Upper lobe of right lung (tissue), 1 donor: Measurements from ENCODE around the gene ACKR2. TPM values are rescaled to one million over a fixed set of nuclear protein-coding genes. Genes with fewer than 3 reads are reported as not detected.

Source experiments
- ATAC-seq: fragments of 200-7000 bp; cut with Tn5 transposase; one replicate; pipeline ENCODE4 v1.9.1; 2020; ENCODE audit warnings: mild to moderate bottlenecking, moderate library complexity
- DNase-seq: peaks from one replicate; pipeline ENCODE4 v3.0.0-alpha.2; 2020
- H3K27ac ChIP-seq: fragments of 200-600 bp; one replicate; pipeline ENCODE4 v1.8.0; 2022
- H3K27me3 ChIP-seq: fragments of 200-600 bp; one replicate; pipeline ENCODE4 v1.8.0; 2022; ENCODE audit warnings: mild to moderate bottlenecking
- H3K36me3 ChIP-seq: fragments of 200-600 bp; one replicate; pipeline ENCODE4 v1.8.0; 2022
- H3K4me1 ChIP-seq: fragments of 200-600 bp; one replicate; pipeline ENCODE4 v1.8.0; 2022
- H3K4me3 ChIP-seq: fragments of 200-600 bp; one replicate; pipeline ENCODE4 v1.8.0; 2022; ENCODE audit warnings: mild to moderate bottlenecking
- H3K9me3 ChIP-seq: fragments of 200-600 bp; one replicate; pipeline ENCODE4 v1.8.0; 2022
- CTCF ChIP-seq: fragments of 200-600 bp; IDR thresholded peaks from one replicate; pipeline ENCODE4 v1.8.0; 2022; ENCODE audit warnings: antibody characterized with exemption
- intact Hi-C: fragments of 100-400 bp; cut with DNase I; formaldehyde crosslinking; loops from one replicate; pipeline ENCODE4 v1.11.0; 2022
- total RNA-seq: library from RNA; stranded (reverse); fragmentation: NEBNext Ultra II Directional; extraction: Animal tissue kit (Norgen Biotek cat#: 25700); gene quantifications from one replicate; pipeline ENCODE4 v1.2.1, GENCODE V29; 2021
- donor health status: DM: no; HTN: yes; CAD: no; lungs with severe emphysema.

The ACKR2 gene
- total RNA-seq, 1 donor from 2014 or later = 5.2 TPM

GRCh38 chr3:42815826-42816225, 6.6 kb downstream of the ACKR2 start:
- Histone ChIP-seq H3K9me3 (no peaks in the 10 kb centered on the region), H3K27me3 (no peaks in the 10 kb centered on the region), H3K4me3 (no peak overlapping the region), H3K27ac (no peak overlapping the region), H3K4me1 (peaks cover 3% of the 10 kb centered on the region), H3K36me3 (no peaks in the 10 kb centered on the region)
- TF ChIP-seq CTCF = no peak
- no peak for ATAC-seq
- intact Hi-C loops = no loop called here
- no peak for DNase-seq

- intact Hi-C loops = no loop called here
- DNase-seq = no peak
- H3K4me3 ChIP-seq = no peak overlapping the region
- no peak for TF ChIP-seq CTCF
- peak; percentile 67 for ATAC-seq
- H3K27me3 ChIP-seq = no peaks in the 10 kb centered on the region
- no peak overlapping the region for H3K27ac ChIP-seq
- H3K4me1 ChIP-seq = peaks cover 3% of the 10 kb centered on the region
- H3K9me3 ChIP-seq = no peaks in the 10 kb centered on the region
- H3K36me3 ChIP-seq = no peaks in the 10 kb centered on the region
Measured at GRCh38 chr3:42819351-42819965, 10.2 kb downstream of the ACKR2 start.

- H3K4me3 ChIP-seq = no peak overlapping the region
- intact Hi-C loops = no loop called here
- ATAC-seq = no peak
- peaks cover 3% of the 10 kb centered on the region for H3K4me1 ChIP-seq
- TF ChIP-seq CTCF = no peak
- no peak overlapping the region for H3K27ac ChIP-seq
- no peaks in the 10 kb centered on the region for H3K36me3 ChIP-seq
- H3K27me3 ChIP-seq = no peaks in the 10 kb centered on the region
- H3K9me3 ChIP-seq = no peaks in the 10 kb centered on the region
- no peak for DNase-seq
Measured at GRCh38 chr3:42820746-42821051, 11.5 kb downstream of the ACKR2 start.

- Histone ChIP-seq H3K4me1 (peaks cover 3% of the 10 kb centered on the region), H3K36me3 (no peaks in the 10 kb centered on the region), H3K9me3 (no peaks in the 10 kb centered on the region), H3K27me3 (no peaks in the 10 kb centered on the region), H3K27ac (no peak overlapping the region), H3K4me3 (no peak overlapping the region)
- intact Hi-C loops = no loop called here
- DNase-seq = no peak
- TF ChIP-seq CTCF = no peak
- ATAC-seq = no peak
Measured at GRCh38 chr3:42822828-42823227, 13.6 kb downstream of the ACKR2 start.

- Histone ChIP-seq H3K27ac (no peak overlapping the region), H3K27me3 (no peaks in the 10 kb centered on the region), H3K9me3 (no peaks in the 10 kb centered on the region), H3K36me3 (no peaks in the 10 kb centered on the region), H3K4me1 (peaks cover 3% of the 10 kb centered on the region), H3K4me3 (no peak overlapping the region)
- intact Hi-C loops = no loop called here
- DNase-seq (no peak), ATAC-seq (no peak)
- TF ChIP-seq CTCF = no peak
Measured at GRCh38 chr3:42823351-42823750, 14.1 kb downstream of the ACKR2 start.

GRCh38 chr3:42826141-42826540, 16.9 kb downstream of the ACKR2 start:
- DNase-seq = no peak
- no peaks in the 10 kb centered on the region for H3K27me3 ChIP-seq
- no peak overlapping the region for H3K4me3 ChIP-seq
- no peak for TF ChIP-seq CTCF
- intact Hi-C loops = no loop called here
- ATAC-seq = no peak
- no peak overlapping the region for H3K27ac ChIP-seq
- peaks cover 3% of the 10 kb centered on the region for H3K4me1 ChIP-seq
- no peaks in the 10 kb centered on the region for H3K9me3 ChIP-seq
- no peaks in the 10 kb centered on the region for H3K36me3 ChIP-seq
